Caco-2 (cell line): Measurements from ENCODE around the gene VPS33A. TPM values are rescaled to one million over a fixed set of nuclear protein-coding genes. Genes with fewer than 3 reads are reported as not detected.
"Not testable (repeated sequence)": the region's sequence is repeated elsewhere in the genome, so short reads cannot be mapped to it uniquely, and the experiment has no call there.

Experiments
- BruUV-seq: library from RNA; stranded (reverse); fragments of 400-500 nt; replicated peaks from 2 replicates; lab custom pipeline; 2021; lab: Mats Ljungman, UMichigan
- CTCF ChIA-PET: fragments of 300-600 bp; sonication (Branson Sonifier 250); formaldehyde crosslinking; loops from one replicate; lab custom pipeline; 2022; ENCODE audit warnings: antibody characterized with exemption; lab: Charles Lee
- POLR2A ChIA-PET: fragments of 300-600 bp; sonication (Branson Sonifier 250); formaldehyde crosslinking; loops from one replicate; lab custom pipeline; 2022; ENCODE audit warnings: antibody characterized with exemption; lab: Charles Lee
- DNase-seq, 2 experiments: peaks; one replicate each; pipeline versions ENCODE4 v3.0.0 to v3.0.0-alpha.2; 2020 to 2022
- H3K27me3 ChIP-seq: replicated peaks from 2 replicates; pipeline ENCODE4 v1.6.0; 2011; ENCODE audit warnings: low read length; ENCODE audit not compliant: control insufficient read depth, insufficient read depth
- H3K36me3 ChIP-seq: 2 replicates; pipeline ENCODE4 v1.5.1; 2011; ENCODE audit warnings: low read length; ENCODE audit not compliant: control insufficient read depth, insufficient read depth
- H3K4me1 ChIP-seq: fragments of 250-450 bp; sonication (Bioruptor Pico); 2 replicates; pipeline ENCODE4 v1.5.1; 2020; ENCODE audit warnings: mild to moderate bottlenecking
- H3K4me3 ChIP-seq: 2 replicates; pipeline ENCODE4 v1.5.1; 2011; ENCODE audit warnings: low read depth, mild to moderate bottlenecking, control low read depth, low read length
- H3K9me3 ChIP-seq: fragments of 250-450 bp; sonication (Bioruptor Pico); 2 replicates; pipeline ENCODE4 v1.5.1; 2020; ENCODE audit warnings: mild to moderate bottlenecking, moderate library complexity
- H3K27ac Mint-ChIP-seq: one replicate; pipeline ENCODE4 v1.8.0; 2022; ENCODE audit warnings: mixed read lengths; ENCODE audit not compliant: unreplicated experiment
- H3K27me3 Mint-ChIP-seq: one replicate; pipeline ENCODE4 v1.8.0; 2022; ENCODE audit warnings: mixed read lengths; ENCODE audit not compliant: insufficient read depth, unreplicated experiment
- H3K36me3 Mint-ChIP-seq: one replicate; pipeline ENCODE4 v1.8.0; 2022; ENCODE audit warnings: mild to moderate bottlenecking, mixed read lengths; ENCODE audit not compliant: insufficient read depth, unreplicated experiment
- H3K4me1 Mint-ChIP-seq: one replicate; pipeline ENCODE4 v1.8.0; 2022; ENCODE audit warnings: low read depth, mixed read lengths; ENCODE audit not compliant: unreplicated experiment
- H3K4me3 Mint-ChIP-seq: one replicate; pipeline ENCODE4 v1.8.0; 2022; ENCODE audit warnings: mild to moderate bottlenecking, moderate library complexity, mixed read lengths; ENCODE audit not compliant: unreplicated experiment
- H3K9me3 Mint-ChIP-seq: one replicate; pipeline ENCODE4 v1.8.0; 2022; ENCODE audit warnings: mixed read lengths; ENCODE audit not compliant: unreplicated experiment
- CTCF ChIP-seq, 2 experiments: fragments of 200-600 bp in 1 of 2; IDR thresholded peaks; 1 replicate in 1 of 2; 2 replicates in 1 of 2; pipeline versions ENCODE4 v1.5.1 to v1.8.0; 2011 to 2022; ENCODE audit warnings: antibody characterized with exemption in 1 of 2, control low read depth in 1 of 2, inconsistent platforms in 1 of 2, low read depth in 1 of 2, low read length in 1 of 2, mild to moderate bottlenecking in 1 of 2, moderate library complexity in 1 of 2; ENCODE audit not compliant: insufficient read depth in 1 of 2, severe bottlenecking in 1 of 2, unreplicated experiment in 1 of 2
- intact Hi-C: fragments of 100-400 bp; cut with micrococcal nuclease; formaldehyde crosslinking; loops from one replicate; pipeline ENCODE4 v1.10.0; 2022; ENCODE audit not compliant: unreplicated experiment
- total RNA-seq: library from RNA; stranded (reverse); gene quantifications from 2 replicates; pipeline ENCODE4 v1.2.3, GENCODE V29; 2022

The VPS33A gene
- total RNA-seq, 1 experiment from 2014 or later, result 36.5 TPM

GRCh38 chr12:122204167-122205052 lies 61.9 kb downstream of the VPS33A start:
- TF ChIP-seq CTCF (IDR thresholded peaks at IDR 0.05; ENCODE audit: insufficient read depth in 1 of 2, low read depth in 1 of 2, low read length in 1 of 2, severe bottlenecking in 1 of 2, unreplicated experiment in 1 of 2), result no peak
- Mint-ChIP-seq H3K4me3 (peak overlapping the region; percentile 64), H3K27ac (peak overlapping the region; percentile 42), H3K9me3 (no peaks in the 10 kb centered on the region), H3K4me1 (peaks cover 7% of the 10 kb centered on the region), H3K36me3 (peaks cover 51% of the 10 kb centered on the region), H3K27me3 (no peaks in the 10 kb centered on the region)
- CTCF ChIA-PET, result interaction anchor here (1.0 to 1.1 kb wide), 2 partner anchors 14 to 150 kb away, joined by 5 read pairs; no protein-coding TSS in a partner anchor
- no TSS peak for BruUV-seq
- no peak for DNase-seq
- Histone ChIP-seq H3K4me3 (peak overlapping the region; percentile 67), H3K36me3 (no peaks in the 10 kb centered on the region; the same call in 1 of the 2 replicates), H3K27me3 (no peaks in the 10 kb centered on the region), H3K9me3 (no peaks in the 10 kb centered on the region), H3K4me1 (peaks cover 9% of the 10 kb centered on the region; the same call in 1 of the 2 replicates)
- POLR2A ChIA-PET, result interaction anchor here (0.6 kb wide), 4 partner anchors 19 to 738 kb away, joined by 3 to 6 read pairs (median 3); partner anchors contain the start of gene LRRC43
- intact Hi-C loops, result no loop called here

- DNase-seq, result peak; percentile 81 to 82
- BruUV-seq, result no TSS peak
- TF ChIP-seq CTCF (IDR thresholded peaks at IDR 0.05; ENCODE audit: insufficient read depth in 1 of 2, low read depth in 1 of 2, low read length in 1 of 2, severe bottlenecking in 1 of 2, unreplicated experiment in 1 of 2), result no peak
- Histone ChIP-seq H3K4me3 (peak within 1 kb of the TSS; percentile 67), H3K27me3 (no peaks in the 10 kb centered on the region), H3K4me1 (peaks cover 9% of the 10 kb centered on the region; the same call in 1 of the 2 replicates), H3K36me3 (no peaks in the 10 kb centered on the region; the same call in 1 of the 2 replicates), H3K9me3 (no peaks in the 10 kb centered on the region)
- intact Hi-C loops, result loop anchor here (2.0 kb wide), 1 partner anchor 19 kb away; no protein-coding TSS in a partner anchor
- ChIA-PET POLR2A (interaction anchor here (0.6 to 0.9 kb wide), 6 partner anchors 12 to 105 kb away, joined by 3 to 7 read pairs (median 3); partner anchors contain the start of gene LRRC43), CTCF (interaction anchor here (0.5 to 1.2 kb wide), 4 partner anchors 10 to 140 kb away, joined by 3 to 6 read pairs (median 4); no protein-coding TSS in a partner anchor)
- H3K9me3 Mint-ChIP-seq, result no peaks in the 10 kb centered on the region
- H3K36me3 Mint-ChIP-seq, result peaks cover 42% of the 10 kb centered on the region
- peak within 1 kb of the TSS; percentile 64 for H3K4me3 Mint-ChIP-seq
- H3K27ac Mint-ChIP-seq, result peak within 1 kb of the TSS; percentile 42
- H3K4me1 Mint-ChIP-seq, result peaks cover 7% of the 10 kb centered on the region
- H3K27me3 Mint-ChIP-seq, result no peaks in the 10 kb centered on the region
Measured at GRCh38 chr12:122203301-122204166, 62.8 kb downstream of the VPS33A start, which contains the start of gene B3GNT4. Gene B3GNT4, plus strand, starts transcription at chr12:122203709. Its CDS starts 910 bp downstream, at chr12:122204619.

GRCh38 chr12:122202811-122203210 lies 63.5 kb downstream of the VPS33A start:
- peak overlapping the region; percentile 67 for H3K4me3 ChIP-seq
- H3K9me3 Mint-ChIP-seq, H3K27me3 Mint-ChIP-seq, H3K36me3 ChIP-seq, BruUV-seq, H3K4me1 ChIP-seq, H3K4me1 Mint-ChIP-seq, H3K9me3 ChIP-seq, H3K27ac Mint-ChIP-seq, DNase-seq, H3K27me3 ChIP-seq: not testable (repeated sequence)
- intact Hi-C loops, result loop anchor here (2.0 kb wide), 1 partner anchor 20 kb away; no protein-coding TSS in a partner anchor
- Mint-ChIP-seq H3K36me3 (peaks cover 35% of the 10 kb centered on the region), H3K4me3 (peak overlapping the region; percentile 64)
- POLR2A ChIA-PET, result interaction anchor here (0.9 kb wide), 1 partner anchor 23 kb away, joined by 3 read pairs; no protein-coding TSS in a partner anchor
- CTCF ChIA-PET, result interaction anchor here (1.2 kb wide), 1 partner anchor 140 kb away, joined by 6 read pairs; no protein-coding TSS in a partner anchor
